Measurements from ENCODE around the gene RTF2. TPM values are rescaled to one million over a fixed set of nuclear protein-coding genes. Genes with fewer than 3 reads are reported as not detected.
A peak's percentile ranks its signal among the peaks of the same experiment; 100 is the strongest.

The RTF2 gene
- total and polyA plus RNA-seq, 10 donors: 50.3 to 89.3 (median 76.3) TPM

- peaks cover 0 to 100% (median 79%) of the 10 kb centered on the region in 6 donors for H3K36me3 ChIP-seq
- intact Hi-C loops (cut with DNase I; ENCODE audit: low total_unique reads): no loop called here
Observed at GRCh38 chr20:56483970-56484369, 15.5 kb downstream of the RTF2 start.

GRCh38 chr20:56487216-56487615 lies 18.8 kb downstream of the RTF2 start:
- H3K36me3 ChIP-seq: peaks cover 0 to 100% (median 77%) of the 10 kb centered on the region in 6 donors

More at GRCh38 chr20:56483970-56484369, 15.5 kb downstream of the RTF2 start:
- H3K4me1 ChIP-seq: peaks cover 0 to 70% (median 14%) of the 10 kb centered on the region in 6 donors
- H3K27me3 ChIP-seq (replicated peaks in 1 of 7): no peaks in the 10 kb centered on the region
- peak overlapping the region in 7 of 8 donors; percentile 67 to 93 (median 79) for H3K27ac ChIP-seq
- no peaks in the 10 kb centered on the region for H3K9me3 ChIP-seq
- TF ChIP-seq CTCF (IDR thresholded peaks at IDR 0.05 in 8 of 11, conservative IDR thresholded peaks at IDR 0.05 in 3 of 11) (peak in 1 of 11 experiments; percentile 10), POLR2A (IDR thresholded peaks at IDR 0.05) (no peak), POLR2AphosphoS5 (IDR thresholded peaks at IDR 0.05) (peak in 1 of 3 donors; percentile 21)
- H3K4me3 ChIP-seq: peak overlapping the region in 1 of 8 donors; percentile 33
- no peak for DNase-seq
- 23 to 42% (median 38%) methylated on average over 7 of the region's 7 CpGs for WGBS, 5 donors

GRCh38 chr20:56488566-56488965 lies 20.1 kb downstream of the RTF2 start:
- H3K27ac ChIP-seq: peak overlapping the region in 2 of 8 donors; percentile 90 to 93
- no peak for TF ChIP-seq POLR2A (IDR thresholded peaks at IDR 0.05)
- TF ChIP-seq CTCF (IDR thresholded peaks at IDR 0.05 in 8 of 11, conservative IDR thresholded peaks at IDR 0.05 in 3 of 11): no peak
- no peak for TF ChIP-seq POLR2AphosphoS5 (IDR thresholded peaks at IDR 0.05)
- H3K4me1 ChIP-seq: peaks cover 0 to 64% (median 11%) of the 10 kb centered on the region in 6 donors
- no peaks in the 10 kb centered on the region for H3K27me3 ChIP-seq (replicated peaks in 1 of 7)
- no peak overlapping the region for H3K4me3 ChIP-seq
- no peaks in the 10 kb centered on the region for H3K9me3 ChIP-seq
- intact Hi-C loops (cut with DNase I; ENCODE audit: low total_unique reads): no loop called here
- WGBS, 5 donors: 93 to 99% (median 94%) methylated on average over 5 of the region's 5 CpGs
- no peak for DNase-seq
- peaks cover 0 to 100% (median 85%) of the 10 kb centered on the region in 6 donors for H3K36me3 ChIP-seq

More at GRCh38 chr20:56487216-56487615, 18.8 kb downstream of the RTF2 start:
- peak; percentile 86 for DNase-seq
- H3K27ac ChIP-seq: peak overlapping the region in 7 of 8 donors; percentile 53 to 93 (median 76)
- H3K9me3 ChIP-seq: no peaks in the 10 kb centered on the region
- 47 to 83% (median 59%) methylated on average over 11 of the region's 11 CpGs for WGBS, 5 donors
- peak overlapping the region in 1 of 8 donors; percentile 46 for H3K4me3 ChIP-seq
- peaks cover 0 to 66% (median 14%) of the 10 kb centered on the region in 6 donors for H3K4me1 ChIP-seq
- intact Hi-C loops (cut with DNase I; ENCODE audit: low total_unique reads): no loop called here
- TF ChIP-seq POLR2AphosphoS5 (IDR thresholded peaks at IDR 0.05): peak in 2 of 3 donors; percentile 7 to 58
- TF ChIP-seq CTCF (IDR thresholded peaks at IDR 0.05 in 8 of 11, conservative IDR thresholded peaks at IDR 0.05 in 3 of 11): no peak
- no peak for TF ChIP-seq POLR2A (IDR thresholded peaks at IDR 0.05)
- H3K27me3 ChIP-seq (replicated peaks in 1 of 7): no peaks in the 10 kb centered on the region

GRCh38 chr20:56501116-56501515 lies 32.7 kb downstream of the RTF2 start:
- no peak for TF ChIP-seq POLR2A (IDR thresholded peaks at IDR 0.05)
- Histone ChIP-seq H3K4me1 (peaks cover 0 to 13% (median 0%) of the 10 kb centered on the region in 6 donors), H3K9me3 (peaks cover 0 to 15% (median 12%) of the 10 kb centered on the region in 8 donors), H3K36me3 (peaks cover 0 to 94% (median 21%) of the 10 kb centered on the region in 6 donors), H3K27me3 (replicated peaks in 1 of 7) (no peaks in the 10 kb centered on the region), H3K27ac (no peak overlapping the region), H3K4me3 (no peak overlapping the region)
- DNase-seq: no peak
- WGBS, 5 donors: 92 to 100% (median 98%) methylated on average over 1 of the region's 1 CpG
- intact Hi-C loops (cut with DNase I; ENCODE audit: low total_unique reads): no loop called here

Measured in spleen (tissue), 11 donors.